GM20431 (cell line): ENCODE data around the gene CTNNA2.

ENCODE experiments used
- in situ Hi-C: fragments of 300-500 bp; cut with MseI, MboI; formaldehyde crosslinking; loops from one replicate; pipeline ENCODE4 v1.15.0; 2020; ENCODE audit warnings: low sequenced_read_pairs; ENCODE audit not compliant: unreplicated experiment

CTNNA2 gene

DNA sequence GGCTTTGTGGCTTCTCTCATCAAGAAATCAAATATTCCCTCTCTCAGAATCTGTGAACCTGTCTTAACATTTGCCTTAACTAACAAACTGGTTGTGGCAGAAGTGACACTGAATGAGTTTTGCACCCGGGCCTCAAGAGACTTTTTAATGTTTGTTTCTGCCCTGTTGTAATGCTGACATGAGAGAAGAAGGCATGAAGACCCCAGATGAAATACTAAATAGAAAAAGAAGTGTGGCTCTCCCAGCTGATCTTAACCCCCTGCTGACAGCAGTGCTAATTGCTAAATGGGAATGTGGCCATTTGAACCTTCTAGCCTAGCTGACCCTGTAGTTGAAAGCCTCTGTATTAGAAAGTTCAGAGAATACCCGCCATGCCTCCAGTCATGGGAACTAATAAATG lies 261.2 kb downstream of the CTNNA2 start:
- in situ Hi-C loops = no loop called here

DNA sequence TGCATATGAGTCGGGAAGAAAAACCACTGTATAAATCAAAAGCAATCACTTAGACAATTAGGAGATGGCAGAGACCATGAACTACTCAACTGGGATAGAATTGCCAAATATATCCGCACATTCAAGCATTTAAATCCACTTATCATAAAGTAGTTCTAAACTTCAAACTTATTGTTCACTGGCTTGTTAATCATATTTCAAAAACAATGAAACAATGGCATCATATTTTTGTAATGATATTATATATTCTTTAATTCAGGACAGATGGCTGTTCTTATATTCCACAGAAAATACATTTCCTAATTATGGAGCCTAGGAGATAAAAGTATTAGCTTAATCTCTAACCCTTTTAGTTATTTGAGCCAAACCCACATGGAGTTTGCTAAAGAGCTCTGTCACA lies 263.6 kb downstream of the CTNNA2 start:
- in situ Hi-C loops = no loop called here

DNA sequence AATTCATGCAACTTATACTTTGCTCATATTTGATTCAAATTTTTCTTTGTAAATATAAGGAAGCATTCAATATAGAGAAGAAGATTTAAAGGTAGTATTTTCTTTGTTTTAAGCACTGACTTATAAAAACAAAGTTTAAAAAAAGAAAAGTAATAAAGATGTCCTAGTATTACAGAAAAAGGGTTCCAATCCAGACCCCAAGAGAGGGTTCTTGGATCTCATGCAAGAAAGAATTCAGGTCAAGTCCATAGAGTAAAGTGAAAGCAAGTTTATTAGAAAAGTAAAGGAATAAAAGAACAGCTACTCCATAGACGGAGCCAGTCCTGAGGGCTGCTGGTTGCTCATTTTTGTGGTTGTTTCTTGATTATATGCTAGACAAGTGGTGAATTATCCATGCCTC lies 267.9 kb downstream of the CTNNA2 start:
- in situ Hi-C loops = no loop called here

DNA sequence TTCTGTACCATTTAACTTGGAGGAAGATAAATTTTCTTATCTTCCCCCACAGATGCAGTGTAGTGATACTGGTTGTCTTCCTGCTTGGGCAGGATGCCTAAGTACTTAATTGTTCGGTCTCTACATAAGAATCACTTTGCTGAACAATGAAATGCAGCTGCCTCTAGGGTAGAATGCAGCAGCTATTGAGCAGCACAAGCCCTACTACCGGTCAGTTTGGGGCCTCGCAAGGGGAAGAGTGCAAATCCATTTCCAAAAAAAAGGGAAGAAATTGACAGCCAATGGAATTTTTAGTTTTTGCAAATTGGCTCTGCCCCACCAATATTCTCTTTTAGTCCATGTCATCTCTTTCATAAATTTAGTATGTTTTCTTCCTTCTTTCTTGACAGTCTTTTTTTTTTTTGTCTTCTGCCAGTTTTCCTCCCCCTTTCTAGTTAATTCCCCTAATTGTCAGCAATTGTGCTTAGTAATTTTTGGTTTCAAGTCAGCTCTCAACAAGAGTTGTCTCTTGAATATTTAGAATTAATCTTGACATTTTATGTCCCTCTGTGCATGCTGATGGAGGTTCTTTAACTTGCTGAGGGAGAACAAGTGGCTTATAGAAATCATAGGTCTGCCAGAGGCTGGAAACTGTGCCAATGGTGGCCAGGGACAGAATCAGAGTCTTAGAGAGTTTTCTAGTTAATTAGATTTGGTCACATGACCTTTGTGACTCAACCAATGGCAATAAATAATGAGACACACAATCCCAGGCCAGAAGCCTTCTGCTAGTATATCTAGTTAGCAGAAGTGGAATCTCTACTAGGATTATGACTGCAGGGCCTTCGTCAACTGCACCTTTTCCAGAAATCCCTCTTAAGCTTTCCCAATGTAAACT lies 270.0 kb downstream of the CTNNA2 start:
- in situ Hi-C loops = no loop called here

DNA sequence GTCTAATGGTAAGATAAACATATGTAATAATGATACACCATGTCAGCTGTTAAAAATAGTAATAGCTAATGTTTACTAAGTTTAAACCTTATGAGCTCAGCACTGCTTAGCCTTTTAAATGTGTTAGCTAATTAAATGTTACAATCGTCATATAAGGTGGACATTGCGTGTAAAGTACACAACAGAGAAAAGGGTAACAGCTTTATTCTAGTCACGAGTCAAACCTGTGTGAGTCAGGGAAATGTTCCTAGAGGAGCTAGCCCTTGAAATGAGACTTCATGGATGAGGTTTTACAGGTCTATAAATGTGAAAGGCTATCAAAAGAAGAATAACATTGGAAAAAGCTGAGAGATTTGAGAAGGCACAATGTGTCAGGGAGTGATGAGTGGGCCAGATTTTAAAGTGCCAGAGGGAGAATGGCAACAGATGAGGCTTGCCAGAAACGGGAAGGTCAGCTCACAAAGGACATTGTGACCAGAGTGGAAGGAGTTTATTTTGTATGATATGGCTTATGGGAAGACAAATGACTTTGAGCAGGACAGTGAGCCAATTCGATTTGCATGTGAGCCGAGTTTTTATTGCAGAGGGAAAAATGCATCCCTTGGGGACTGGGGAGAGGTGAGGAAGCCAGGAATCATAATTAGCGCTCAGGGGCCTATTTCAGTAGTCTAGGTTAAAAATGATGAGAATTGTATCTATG lies 276.3 kb downstream of the CTNNA2 start:
- in situ Hi-C loops = no loop called here

DNA sequence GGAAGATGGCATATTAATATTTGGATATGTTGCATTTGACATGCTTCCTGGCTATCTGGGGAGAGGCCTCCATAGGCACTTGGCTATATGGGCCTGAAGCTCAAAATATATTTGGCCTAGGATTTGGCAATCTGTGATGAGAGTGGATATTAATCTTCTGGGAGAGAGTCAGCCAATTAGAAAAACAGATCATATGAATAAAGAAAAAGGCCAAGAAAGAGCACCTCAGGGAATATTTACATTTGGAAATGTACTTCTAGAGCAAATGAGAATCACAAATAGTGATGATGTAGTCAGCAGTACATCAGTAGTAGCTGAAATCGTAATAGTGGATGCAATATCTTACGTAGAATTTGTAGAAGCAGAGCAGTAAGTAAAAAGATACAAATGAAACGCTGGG lies 277.0 kb downstream of the CTNNA2 start:
- in situ Hi-C loops = no loop called here

DNA sequence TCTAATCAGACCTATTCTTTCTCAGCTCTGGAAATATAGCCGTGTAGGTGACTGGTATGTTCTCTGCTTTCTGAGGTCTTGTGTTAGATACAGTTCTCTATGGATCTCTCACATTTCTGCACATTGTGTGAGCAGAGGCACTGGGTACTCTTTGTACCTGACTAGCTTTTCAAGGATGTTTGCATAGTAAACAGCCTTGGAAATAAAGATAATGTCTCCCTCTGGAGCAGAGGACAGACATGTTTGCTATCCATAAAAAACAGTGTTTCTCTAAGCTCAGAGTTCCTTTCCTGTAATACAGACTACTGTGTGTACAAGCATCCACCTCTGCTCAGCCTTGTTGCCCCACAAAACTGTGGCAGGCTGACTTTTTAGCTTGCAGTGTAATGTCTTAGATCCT lies 279.2 kb downstream of the CTNNA2 start:
- in situ Hi-C loops = no loop called here

DNA sequence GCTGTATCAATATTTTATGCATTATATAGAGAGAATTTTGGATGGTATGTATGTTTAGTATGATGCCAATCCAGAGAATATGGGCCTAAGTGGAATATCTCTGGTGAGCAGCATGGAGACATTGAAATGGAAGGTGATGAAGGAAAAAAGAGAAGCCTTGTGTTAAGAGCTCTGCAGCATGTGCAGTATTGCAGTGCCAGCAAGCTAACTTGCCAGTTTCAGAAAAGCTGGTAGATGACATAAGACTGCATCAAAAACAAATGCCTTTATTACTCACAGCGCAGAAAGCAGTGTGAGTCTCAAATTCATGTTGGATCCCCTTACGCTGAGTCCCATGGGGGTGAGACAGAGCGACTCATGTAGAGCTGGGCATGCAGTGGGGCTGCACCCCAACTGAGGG lies 280.2 kb downstream of the CTNNA2 start:
- in situ Hi-C loops = no loop called here

DNA sequence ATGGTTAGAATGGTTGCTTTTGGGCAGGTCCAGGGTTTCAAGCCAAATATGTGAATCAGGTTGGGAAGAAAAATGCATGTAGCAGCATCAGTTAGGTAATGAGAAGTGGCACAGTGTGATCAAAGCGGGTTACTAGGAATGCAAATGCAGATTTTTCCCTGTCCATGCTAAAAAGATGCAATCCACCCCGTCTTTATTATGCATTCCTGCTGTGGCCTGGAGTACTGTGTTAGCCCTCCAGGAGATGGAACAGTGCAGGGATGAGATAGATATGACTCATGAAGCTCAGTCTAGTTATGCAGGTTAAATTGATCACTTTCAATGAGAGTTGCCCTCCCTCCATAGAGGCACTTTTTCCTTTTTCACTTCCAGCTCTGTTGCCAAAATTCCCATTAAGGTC lies 283.8 kb downstream of the CTNNA2 start:
- in situ Hi-C loops = no loop called here

DNA sequence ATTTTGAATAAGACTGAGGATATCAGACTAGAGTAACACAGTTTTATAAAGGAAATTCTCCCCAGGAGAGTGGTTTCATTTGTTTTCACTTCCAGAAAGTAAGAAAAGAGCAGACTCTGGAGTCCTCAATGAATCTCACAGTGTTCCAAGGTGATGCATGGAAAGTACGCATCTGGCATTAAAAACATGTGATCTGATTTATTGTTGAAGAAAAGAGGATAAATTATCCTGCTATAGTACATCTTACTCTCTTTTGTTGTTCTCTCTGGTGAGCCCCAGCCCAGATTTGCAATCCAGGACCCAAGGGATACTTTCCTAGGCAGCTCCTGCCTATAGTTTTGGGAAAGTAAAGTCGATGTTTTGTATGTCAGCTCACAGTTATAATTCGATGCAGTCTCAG lies 285.9 kb downstream of the CTNNA2 start:
- in situ Hi-C loops = no loop called here

DNA sequence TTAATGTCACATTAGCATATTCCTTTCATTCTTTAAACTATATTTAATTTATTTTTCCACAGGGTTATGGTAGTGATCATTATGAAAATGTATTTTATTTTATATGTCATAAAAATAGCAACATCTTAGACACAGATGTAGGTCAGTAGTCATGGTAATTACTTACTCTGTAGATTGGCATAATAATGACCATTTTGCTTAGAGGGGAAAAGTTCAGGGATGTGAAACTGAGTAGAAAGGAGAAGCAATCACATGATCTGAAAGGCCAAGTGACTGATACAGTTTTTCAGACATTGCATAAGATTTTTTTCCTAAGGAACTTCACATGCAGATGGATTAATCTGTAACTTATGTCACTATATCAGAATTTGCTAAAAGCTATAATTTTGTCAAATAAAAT lies 286.9 kb downstream of the CTNNA2 start:
- in situ Hi-C loops = no loop called here

DNA sequence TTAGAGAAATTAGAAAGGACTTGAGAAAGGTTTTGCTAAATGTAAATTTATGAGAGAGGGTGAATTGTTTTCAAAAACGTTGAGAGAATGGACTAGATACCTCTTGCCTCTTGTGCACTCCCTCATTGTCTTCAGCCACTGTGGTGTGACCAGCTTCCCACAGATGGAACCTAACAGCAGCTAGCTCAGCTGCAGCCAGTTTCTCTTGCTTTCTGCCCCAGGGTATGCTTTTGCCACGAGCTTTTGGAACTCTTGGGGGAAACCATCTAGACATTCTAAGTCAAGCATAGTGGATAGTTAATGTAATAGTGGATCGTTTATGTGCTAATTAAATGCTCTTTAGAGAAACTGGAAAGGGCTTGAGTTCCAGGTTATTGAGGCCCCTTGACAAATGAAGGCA lies 288.2 kb downstream of the CTNNA2 start:
- in situ Hi-C loops = no loop called here

DNA sequence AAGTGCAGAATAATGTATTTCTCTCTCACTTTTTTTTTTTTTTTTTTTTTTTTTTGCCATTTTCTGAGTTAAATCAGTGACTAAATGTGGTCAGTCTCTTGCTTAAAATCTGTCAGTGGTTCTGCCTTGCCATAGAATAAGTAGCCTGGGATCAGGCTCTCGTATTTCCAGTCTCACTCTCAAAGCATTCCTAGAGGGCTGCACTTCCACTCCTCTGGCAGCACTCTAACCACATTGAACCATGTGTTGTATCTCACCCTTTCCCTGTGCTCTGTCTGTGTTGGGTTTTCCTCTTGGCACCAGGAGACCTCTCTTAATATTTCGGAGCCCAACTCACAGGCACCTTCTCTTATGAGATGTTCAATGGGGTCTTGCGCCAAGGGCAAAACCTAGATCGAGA lies 304.4 kb downstream of the CTNNA2 start:
- in situ Hi-C loops = no loop called here

DNA sequence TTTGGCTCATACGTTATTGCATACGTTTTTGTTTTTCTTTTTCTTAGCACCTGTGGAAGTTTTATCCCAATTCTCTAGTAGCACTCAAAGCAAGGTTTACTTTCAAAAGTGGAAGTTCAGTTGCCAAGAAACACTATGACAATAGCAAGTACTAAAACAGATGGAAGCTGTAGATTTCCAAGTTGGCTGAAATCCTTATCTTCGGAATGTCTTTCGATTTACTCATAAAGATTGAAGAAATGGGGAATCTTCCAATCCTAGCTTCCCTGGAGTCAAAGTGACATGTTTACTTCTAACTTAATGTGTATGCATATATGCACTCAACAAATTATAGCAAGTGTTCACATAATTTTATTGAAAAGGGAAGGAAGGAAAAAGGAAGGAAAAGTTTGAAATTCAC lies 307.4 kb downstream of the CTNNA2 start:
- in situ Hi-C loops = no loop called here

DNA sequence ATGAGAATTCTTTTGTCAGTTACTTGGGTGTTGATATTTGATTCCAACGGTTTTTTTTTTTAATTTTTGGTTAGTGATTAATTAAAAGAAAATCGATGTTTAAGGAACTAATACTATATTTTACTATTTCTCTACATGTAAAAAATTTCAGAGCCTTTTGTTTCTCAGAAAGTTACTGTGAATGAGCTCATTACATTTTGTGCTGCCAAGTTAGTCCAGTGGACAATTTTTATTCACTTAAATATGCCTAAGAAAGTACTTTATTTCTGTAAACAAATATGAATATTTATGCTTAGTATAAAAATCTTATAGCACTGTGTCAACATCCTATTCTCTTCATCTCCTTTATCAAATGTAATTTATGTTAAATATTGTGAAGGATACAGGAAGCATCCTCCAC lies 309.3 kb downstream of the CTNNA2 start:
- in situ Hi-C loops = no loop called here

DNA sequence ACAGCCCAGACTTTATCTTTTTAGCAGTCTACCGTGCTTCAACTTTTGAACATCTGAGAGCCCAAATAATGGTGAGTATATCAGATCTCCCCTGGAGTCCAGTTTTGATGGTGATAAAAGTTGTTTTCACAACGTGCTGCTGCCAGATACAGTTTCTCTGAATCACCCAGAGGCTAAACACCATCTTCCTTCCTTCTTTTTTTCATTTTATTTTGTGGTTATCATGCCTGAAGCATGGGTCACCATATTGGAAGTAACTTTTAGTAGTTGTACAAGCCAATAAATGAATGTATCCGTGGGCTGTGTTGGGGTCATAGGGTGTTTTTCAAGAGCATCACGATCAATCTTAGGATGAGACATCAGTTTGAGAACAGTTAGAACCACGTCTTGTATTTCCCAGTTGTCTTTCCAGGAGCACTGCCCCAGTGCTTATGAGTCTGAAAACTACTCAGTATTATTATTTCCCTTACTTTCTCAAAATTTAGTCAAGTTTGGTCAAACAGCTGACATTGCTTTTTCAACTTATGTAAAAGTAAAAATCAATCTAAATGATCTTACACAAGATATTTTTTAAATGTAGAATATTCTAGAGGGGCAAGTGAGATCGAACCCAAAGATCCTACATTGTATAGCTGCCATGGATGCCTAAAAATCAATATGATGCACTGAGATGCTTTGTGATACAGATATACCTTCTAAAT lies 311.4 kb downstream of the CTNNA2 start:
- in situ Hi-C loops = no loop called here

DNA sequence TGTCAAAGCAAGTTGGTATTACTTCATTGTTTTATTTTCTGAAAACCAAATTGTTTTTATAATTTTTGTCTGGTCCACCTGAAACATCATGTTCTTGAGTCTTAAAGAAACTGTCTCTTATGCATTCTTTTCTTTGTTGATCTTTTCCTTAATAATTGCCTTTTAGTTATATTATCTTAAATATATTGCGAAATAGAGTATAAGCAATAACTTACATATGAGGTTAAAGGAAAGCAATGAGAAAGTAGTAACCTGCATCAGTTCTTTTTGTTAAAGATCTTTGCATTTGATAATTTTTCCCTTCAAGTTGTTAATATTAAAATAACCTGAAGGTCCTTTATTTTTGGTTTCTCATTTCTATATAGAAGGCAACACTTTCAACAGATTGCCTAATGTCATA lies 315.0 kb downstream of the CTNNA2 start:
- in situ Hi-C loops = no loop called here

DNA sequence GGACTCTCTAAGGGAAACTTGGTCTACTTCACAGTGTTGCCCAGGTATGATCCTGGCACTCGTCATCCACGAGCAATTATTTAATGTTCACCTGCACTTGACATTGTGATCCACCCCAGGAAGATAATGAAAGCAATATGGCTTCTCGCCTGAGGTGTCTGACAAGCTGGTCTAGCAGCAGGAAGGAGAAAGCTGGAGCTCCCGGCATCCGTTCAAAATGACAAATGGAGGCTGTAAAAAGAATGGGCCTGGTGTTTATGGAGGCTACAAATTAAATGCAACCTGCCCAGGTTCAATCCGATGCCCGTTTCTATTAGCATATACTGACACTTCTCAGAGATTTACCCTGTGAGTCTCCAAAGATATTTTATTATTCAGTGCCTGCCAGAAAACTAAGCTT lies 317.6 kb downstream of the CTNNA2 start:
- in situ Hi-C loops = no loop called here

DNA sequence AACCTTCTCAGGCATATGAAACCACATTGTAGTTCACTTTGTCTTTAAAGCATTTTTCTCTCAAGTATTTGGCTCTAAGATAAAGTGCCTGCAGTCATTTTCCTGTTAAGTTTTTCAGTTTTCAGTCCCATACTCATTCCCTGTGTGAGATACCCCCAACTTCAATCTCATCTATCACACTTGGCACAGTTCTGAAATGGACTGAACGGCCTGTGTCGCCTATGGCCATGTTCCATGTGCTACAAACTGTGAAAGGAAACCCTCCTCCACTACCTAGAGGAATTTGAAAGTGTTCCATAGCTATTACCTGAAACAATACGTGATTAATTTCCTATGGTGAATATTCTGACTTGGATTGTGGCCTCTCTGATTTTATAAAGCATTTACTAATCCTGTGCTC lies 319.1 kb downstream of the CTNNA2 start:
- in situ Hi-C loops = no loop called here

DNA sequence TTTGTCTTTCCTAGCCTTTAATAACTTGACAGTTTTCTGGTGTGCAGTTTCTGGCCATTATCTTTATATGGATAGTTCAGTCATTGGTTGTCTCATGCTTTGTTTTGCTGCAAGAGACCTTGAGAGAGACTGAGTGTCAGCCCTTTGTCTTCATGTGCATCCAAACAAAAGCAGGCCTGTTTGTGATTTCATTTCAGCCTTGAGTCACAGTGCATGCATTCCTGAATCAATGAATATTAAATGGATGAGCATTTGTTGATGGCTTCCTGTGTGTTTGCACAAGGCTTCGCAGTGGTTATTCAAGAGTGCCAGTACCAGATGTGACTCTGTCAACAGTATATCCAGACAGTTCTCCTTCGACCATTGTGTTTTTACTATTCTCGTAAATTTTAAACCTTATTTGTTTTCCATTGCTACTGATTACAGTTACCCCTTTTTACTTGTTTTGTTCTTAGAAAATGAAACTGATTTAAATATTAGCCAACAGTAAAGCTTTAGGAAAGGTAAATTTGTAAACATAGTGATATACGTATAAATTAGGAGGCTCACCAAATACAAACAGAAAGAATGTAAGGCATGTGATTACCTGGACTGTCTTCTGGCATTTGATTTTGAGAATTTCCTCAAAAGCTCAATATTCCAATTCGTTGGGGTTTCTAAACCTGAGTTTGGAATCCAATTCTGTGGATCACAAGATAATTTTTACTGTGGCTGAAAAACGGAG lies 319.8 kb downstream of the CTNNA2 start:
- in situ Hi-C loops = no loop called here
